ENCODE results near the gene CXorf66. TPM values are rescaled to one million over a fixed set of nuclear protein-coding genes. Genes with fewer than 3 reads are reported as not detected.
"Not testable (repeated sequence)": the region's sequence is repeated elsewhere in the genome, so short reads cannot be mapped to it uniquely, and the experiment has no call there.

CXorf66 gene
- total RNA-seq, 4 donors from 2014 or later, result not detected

GRCh38 chrX:139971394-139971749 is 6.1 kb upstream of the CXorf66 start:
- no peaks in the 10 kb centered on the region for H3K36me3 ChIP-seq
- no peak for DNase-seq
- TF ChIP-seq CTCF (IDR thresholded peaks at IDR 0.05), result no peak
- TF ChIP-seq POLR2A (IDR thresholded peaks at IDR 0.05), result no peak
- no peaks in the 10 kb centered on the region for H3K9me3 ChIP-seq
- H3K27ac ChIP-seq, result no peak overlapping the region
- intact Hi-C loops (cut with DNase I), result no loop called here
- no peaks in the 10 kb centered on the region for H3K4me1 ChIP-seq
- no peaks in the 10 kb centered on the region for H3K27me3 ChIP-seq
- no peak overlapping the region for H3K4me3 ChIP-seq (replicated peaks in 1 of 3)
- WGBS, 2 donors, result 45 to 51% methylated on average over 6 to 8 of the region's 10 CpGs

DNA sequence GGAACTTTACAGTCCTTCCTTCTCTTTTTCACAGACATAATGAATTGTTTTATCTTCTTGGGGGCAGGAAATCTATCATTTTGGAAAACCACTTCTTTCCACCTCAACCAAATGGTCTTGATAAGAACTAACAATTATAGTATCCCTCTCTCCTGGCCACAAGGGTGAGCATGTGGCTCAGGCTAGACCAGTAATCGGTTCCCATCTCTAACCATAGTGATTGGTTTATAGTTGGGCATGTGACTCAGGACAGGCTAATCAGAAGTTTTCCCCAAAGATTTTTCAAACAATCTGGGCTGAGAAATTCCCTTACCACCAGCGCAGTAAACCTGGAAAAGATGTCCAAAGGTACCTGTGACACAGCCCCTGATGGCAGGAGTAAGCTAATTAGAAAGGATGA is 4.0 kb upstream of the CXorf66 start:
- intact Hi-C loops (cut with DNase I), result no loop called here
- WGBS, 2 donors, result 82 to 88% methylated on average over 1 to 2 of the region's 2 CpGs
- Histone ChIP-seq H3K27ac (no peak overlapping the region), H3K27me3 (no peaks in the 10 kb centered on the region), H3K36me3 (no peaks in the 10 kb centered on the region), H3K4me3 (replicated peaks in 1 of 3) (no peak overlapping the region), H3K9me3 (no peaks in the 10 kb centered on the region), H3K4me1 (no peaks in the 10 kb centered on the region)
- DNase-seq, result no peak
- no peak for TF ChIP-seq POLR2A (IDR thresholded peaks at IDR 0.05)
- no peak for TF ChIP-seq CTCF (IDR thresholded peaks at IDR 0.05)

GRCh38 chrX:139967750-139968149 is 2.4 kb upstream of the CXorf66 start:
- no peaks in the 10 kb centered on the region for H3K27me3 ChIP-seq
- H3K4me3 ChIP-seq (replicated peaks in 1 of 3), result no peak overlapping the region
- DNase-seq, result no peak
- TF ChIP-seq POLR2A (IDR thresholded peaks at IDR 0.05) (no peak), CTCF (IDR thresholded peaks at IDR 0.05) (no peak)
- no peaks in the 10 kb centered on the region for H3K4me1 ChIP-seq
- no peak overlapping the region for H3K27ac ChIP-seq
- no peaks in the 10 kb centered on the region for H3K9me3 ChIP-seq
- 87 to 90% methylated on average over 3 of the region's 3 CpGs for WGBS, 2 donors
- H3K36me3 ChIP-seq, result no peaks in the 10 kb centered on the region
- intact Hi-C loops (cut with DNase I), result no loop called here

- Histone ChIP-seq H3K4me3 (replicated peaks in 1 of 3) (no peak overlapping the region), H3K27ac (no peak overlapping the region), H3K4me1 (no peaks in the 10 kb centered on the region), H3K27me3 (no peaks in the 10 kb centered on the region), H3K36me3 (no peaks in the 10 kb centered on the region), H3K9me3 (no peaks in the 10 kb centered on the region)
- peak in 1 of 6 experiments; percentile 7 for TF ChIP-seq CTCF (IDR thresholded peaks at IDR 0.05)
- TF ChIP-seq POLR2A (IDR thresholded peaks at IDR 0.05), result no peak
- intact Hi-C loops (cut with DNase I), result no loop called here
- WGBS, 2 donors, result 82 to 86% methylated on average over 4 of the region's 4 CpGs
- DNase-seq, result no peak
These were observed 2.0 kb upstream of the CXorf66 start for GRCh38 chrX:139967300-139967699.

GRCh38 chrX:139966159-139966558 is 838 bp upstream of the CXorf66 start:
- H3K27me3 ChIP-seq; intact Hi-C loops (cut with DNase I); H3K4me1 ChIP-seq; H3K9me3 ChIP-seq; H3K4me3 ChIP-seq (replicated peaks in 1 of 3); H3K36me3 ChIP-seq; H3K27ac ChIP-seq: not testable (repeated sequence)
- 68 to 70% methylated on average over 3 of the region's 3 CpGs for WGBS, 2 donors
- DNase-seq, result peak in 1 of 2 donors; percentile 3

- intact Hi-C loops (cut with DNase I); H3K9me3 ChIP-seq; H3K27ac ChIP-seq; DNase-seq; H3K4me3 ChIP-seq (replicated peaks in 1 of 3); H3K36me3 ChIP-seq; H3K27me3 ChIP-seq; H3K4me1 ChIP-seq: not testable (repeated sequence)
- WGBS, 2 donors, result 57 to 63% methylated on average over 2 of the region's 2 CpGs
These were observed 4.2 kb downstream of the CXorf66 start for GRCh38 chrX:139961091-139961490.
